Measurements from ENCODE around the gene DNAJC10. TPM values are rescaled to one million over a fixed set of nuclear protein-coding genes. Genes with fewer than 3 reads are reported as not detected.

Gene DNAJC10
- total RNA-seq, 1 experiment from 2014 or later: 160 TPM

DNA sequence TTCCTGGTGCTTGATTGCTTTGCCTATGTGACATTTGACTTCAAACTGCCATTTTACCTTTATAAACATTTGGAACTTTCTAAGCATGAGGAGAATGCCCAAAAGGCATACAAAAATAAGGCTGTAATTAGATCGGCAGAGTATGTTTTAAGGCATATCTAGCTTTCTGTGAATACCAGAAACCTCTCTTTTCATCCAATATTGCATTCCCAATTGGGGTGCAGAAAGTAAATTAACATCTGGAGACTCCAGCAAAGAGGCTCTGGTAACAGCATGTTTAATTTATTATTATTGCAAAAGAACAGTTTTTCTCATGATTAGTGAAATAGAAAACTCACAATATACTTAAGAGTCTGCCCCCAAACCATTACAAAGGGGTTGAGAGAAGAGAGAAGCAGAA is 118.2 kb downstream of the DNAJC10 start:
- H3K4me2 ChIP-seq: no peak overlapping the region
- H3K9me3 ChIP-seq (ENCODE audit: insufficient read depth, low read depth): no peaks in the 10 kb centered on the region
- no peaks in the 10 kb centered on the region for H3K4me1 ChIP-seq (replicated peaks; ENCODE audit: insufficient read depth)
- no peaks in the 10 kb centered on the region for H3K79me2 ChIP-seq (ENCODE audit: low read depth)
- ChIA-PET POLR2A (ENCODE audit: unreplicated experiment) (no interaction called here), CTCF (no interaction called here)
- H3K27me3 ChIP-seq (ENCODE audit: insufficient read depth, low read depth): no peaks in the 10 kb centered on the region
- no peaks in the 10 kb centered on the region for H4K20me1 ChIP-seq (ENCODE audit: insufficient read depth)
- intact Hi-C loops (cut with micrococcal nuclease; ENCODE audit: unreplicated experiment): no loop called here
- no peaks in the 10 kb centered on the region for H3K9me2 ChIP-seq (ENCODE audit: insufficient read depth)
- no peak overlapping the region for H3K4me3 ChIP-seq
- no peaks in the 10 kb centered on the region for H3K36me3 ChIP-seq (ENCODE audit: low read depth)
- no peaks in the 10 kb centered on the region for H3F3A ChIP-seq (ENCODE audit: insufficient read depth, low read depth)
- no peak overlapping the region for H3K27ac ChIP-seq
- no TSS peak for BruUV-seq (replicated peaks)
- H2AFZ ChIP-seq: no peak overlapping the region
- no peak for DNase-seq
- TF ChIP-seq EZH2 (IDR thresholded peaks at IDR 0.05; ENCODE audit: low read depth): no peak
- TF ChIP-seq, protein P1, sequence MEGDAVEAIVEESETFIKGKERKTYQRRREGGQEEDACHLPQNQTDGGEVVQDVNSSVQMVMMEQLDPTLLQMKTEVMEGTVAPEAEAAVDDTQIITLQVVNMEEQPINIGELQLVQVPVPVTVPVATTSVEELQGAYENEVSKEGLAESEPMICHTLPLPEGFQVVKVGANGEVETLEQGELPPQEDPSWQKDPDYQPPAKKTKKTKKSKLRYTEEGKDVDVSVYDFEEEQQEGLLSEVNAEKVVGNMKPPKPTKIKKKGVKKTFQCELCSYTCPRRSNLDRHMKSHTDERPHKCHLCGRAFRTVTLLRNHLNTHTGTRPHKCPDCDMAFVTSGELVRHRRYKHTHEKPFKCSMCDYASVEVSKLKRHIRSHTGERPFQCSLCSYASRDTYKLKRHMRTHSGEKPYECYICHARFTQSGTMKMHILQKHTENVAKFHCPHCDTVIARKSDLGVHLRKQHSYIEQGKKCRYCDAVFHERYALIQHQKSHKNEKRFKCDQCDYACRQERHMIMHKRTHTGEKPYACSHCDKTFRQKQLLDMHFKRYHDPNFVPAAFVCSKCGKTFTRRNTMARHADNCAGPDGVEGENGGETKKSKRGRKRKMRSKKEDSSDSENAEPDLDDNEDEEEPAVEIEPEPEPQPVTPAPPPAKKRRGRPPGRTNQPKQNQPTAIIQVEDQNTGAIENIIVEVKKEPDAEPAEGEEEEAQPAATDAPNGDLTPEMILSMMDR (conservative IDR thresholded peaks at IDR 0.05): no peak

DNA sequence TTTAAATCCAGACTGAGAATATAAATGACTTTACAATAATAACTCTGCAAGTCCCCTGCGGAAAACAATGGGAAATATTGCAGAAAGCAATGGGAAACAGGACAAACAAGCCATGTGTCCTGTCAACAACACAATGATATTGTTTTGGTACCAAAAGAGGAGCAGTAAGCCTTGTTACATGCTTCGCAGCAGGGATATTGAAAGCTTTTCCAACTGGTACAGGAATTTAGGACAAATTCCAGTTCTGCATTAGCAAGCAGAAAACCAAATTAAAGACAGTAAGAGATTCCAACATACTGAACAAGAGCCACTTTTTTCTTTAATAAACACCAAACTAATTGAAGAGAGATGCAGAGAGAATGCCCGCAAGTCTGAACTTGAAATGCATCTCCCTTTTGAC is 120.4 kb downstream of the DNAJC10 start:
- Histone ChIP-seq H3K4me2 (no peak overlapping the region), H3K27me3 (ENCODE audit: insufficient read depth, low read depth) (no peaks in the 10 kb centered on the region), H2AFZ (no peak overlapping the region), H3K9me2 (ENCODE audit: insufficient read depth) (peaks cover 1% of the 10 kb centered on the region; the same call in 1 of the 2 replicates), H4K20me1 (ENCODE audit: insufficient read depth) (no peaks in the 10 kb centered on the region), H3K27ac (no peak overlapping the region), H3K4me1 (replicated peaks; ENCODE audit: insufficient read depth) (no peaks in the 10 kb centered on the region), H3K79me2 (ENCODE audit: low read depth) (no peaks in the 10 kb centered on the region), H3K9me3 (ENCODE audit: insufficient read depth, low read depth) (no peaks in the 10 kb centered on the region), H3K4me3 (no peak overlapping the region), H3F3A (ENCODE audit: insufficient read depth, low read depth) (no peaks in the 10 kb centered on the region), H3K36me3 (ENCODE audit: low read depth) (no peaks in the 10 kb centered on the region)
- no TSS peak for BruUV-seq (replicated peaks)
- TF ChIP-seq, protein P1 (conservative IDR thresholded peaks at IDR 0.05): no peak
- TF ChIP-seq EZH2 (IDR thresholded peaks at IDR 0.05; ENCODE audit: low read depth): no peak
- ChIA-PET POLR2A (ENCODE audit: unreplicated experiment) (no interaction called here), CTCF (no interaction called here)
- DNase-seq: no peak
- intact Hi-C loops (cut with micrococcal nuclease; ENCODE audit: unreplicated experiment): no loop called here

Other genes starting within 250 kb of the DNAJC10 start
- gene FRZB, start 150.4 kb downstream of the DNAJC10 start, total RNA-seq (2021): 0.15 TPM in 2 replicates